VCaP (cell line): Measurements from ENCODE around the gene TMEM147.

Experiments
- H3K27ac ChIP-seq: fragments of 450-650 bp; 2 replicates; pipeline ENCODE4 v1.5.1; 2017
- TF ChIP-seq, protein P1 (sequence below): fragments of 450-650 bp; conservative IDR thresholded peaks from 2 replicates; pipeline ENCODE4 v1.5.1; 2017; ENCODE audit warnings: mild to moderate bottlenecking, moderate library complexity

The TMEM147 gene

DNA sequence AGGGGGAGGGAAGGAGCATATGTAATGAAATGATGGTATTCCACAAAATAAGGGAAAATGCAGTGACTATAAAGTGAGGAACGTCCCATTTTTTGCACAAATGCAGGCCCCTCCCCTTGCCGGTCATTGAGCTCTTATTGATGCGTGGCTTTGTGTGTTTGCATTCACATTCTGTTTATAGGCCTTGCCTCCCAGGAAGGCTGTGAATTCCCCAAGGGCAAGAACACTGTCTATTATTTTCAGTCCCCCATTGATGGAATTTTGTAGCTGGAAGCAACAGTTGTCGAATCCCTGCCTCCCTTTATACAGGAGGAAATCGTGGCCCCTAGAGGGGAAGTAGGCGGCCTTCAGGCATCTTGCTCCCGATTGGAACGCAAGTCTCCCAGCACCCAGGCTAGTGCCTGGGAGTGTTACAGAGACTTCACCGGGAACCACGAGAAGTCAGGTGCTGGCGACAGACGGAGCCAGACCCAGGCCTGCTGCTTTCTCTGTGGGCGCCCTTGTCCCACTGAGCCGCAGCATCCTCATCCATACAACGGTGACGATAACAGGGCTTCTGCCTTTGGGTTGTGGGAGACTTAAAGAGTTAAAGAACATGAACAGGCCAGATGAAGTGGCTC, 24.2 kb upstream of the TMEM147 start:
- TF ChIP-seq, protein P1, sequence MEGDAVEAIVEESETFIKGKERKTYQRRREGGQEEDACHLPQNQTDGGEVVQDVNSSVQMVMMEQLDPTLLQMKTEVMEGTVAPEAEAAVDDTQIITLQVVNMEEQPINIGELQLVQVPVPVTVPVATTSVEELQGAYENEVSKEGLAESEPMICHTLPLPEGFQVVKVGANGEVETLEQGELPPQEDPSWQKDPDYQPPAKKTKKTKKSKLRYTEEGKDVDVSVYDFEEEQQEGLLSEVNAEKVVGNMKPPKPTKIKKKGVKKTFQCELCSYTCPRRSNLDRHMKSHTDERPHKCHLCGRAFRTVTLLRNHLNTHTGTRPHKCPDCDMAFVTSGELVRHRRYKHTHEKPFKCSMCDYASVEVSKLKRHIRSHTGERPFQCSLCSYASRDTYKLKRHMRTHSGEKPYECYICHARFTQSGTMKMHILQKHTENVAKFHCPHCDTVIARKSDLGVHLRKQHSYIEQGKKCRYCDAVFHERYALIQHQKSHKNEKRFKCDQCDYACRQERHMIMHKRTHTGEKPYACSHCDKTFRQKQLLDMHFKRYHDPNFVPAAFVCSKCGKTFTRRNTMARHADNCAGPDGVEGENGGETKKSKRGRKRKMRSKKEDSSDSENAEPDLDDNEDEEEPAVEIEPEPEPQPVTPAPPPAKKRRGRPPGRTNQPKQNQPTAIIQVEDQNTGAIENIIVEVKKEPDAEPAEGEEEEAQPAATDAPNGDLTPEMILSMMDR, result no peak

GRCh38 chr19:35522745-35523327, 22.6 kb upstream of the TMEM147 start:
- no peak overlapping the region for H3K27ac ChIP-seq
- TF ChIP-seq, protein P1, result no peak

More for the DNA sequence above, 24.2 kb upstream of the TMEM147 start:
- no peak overlapping the region for H3K27ac ChIP-seq

DNA sequence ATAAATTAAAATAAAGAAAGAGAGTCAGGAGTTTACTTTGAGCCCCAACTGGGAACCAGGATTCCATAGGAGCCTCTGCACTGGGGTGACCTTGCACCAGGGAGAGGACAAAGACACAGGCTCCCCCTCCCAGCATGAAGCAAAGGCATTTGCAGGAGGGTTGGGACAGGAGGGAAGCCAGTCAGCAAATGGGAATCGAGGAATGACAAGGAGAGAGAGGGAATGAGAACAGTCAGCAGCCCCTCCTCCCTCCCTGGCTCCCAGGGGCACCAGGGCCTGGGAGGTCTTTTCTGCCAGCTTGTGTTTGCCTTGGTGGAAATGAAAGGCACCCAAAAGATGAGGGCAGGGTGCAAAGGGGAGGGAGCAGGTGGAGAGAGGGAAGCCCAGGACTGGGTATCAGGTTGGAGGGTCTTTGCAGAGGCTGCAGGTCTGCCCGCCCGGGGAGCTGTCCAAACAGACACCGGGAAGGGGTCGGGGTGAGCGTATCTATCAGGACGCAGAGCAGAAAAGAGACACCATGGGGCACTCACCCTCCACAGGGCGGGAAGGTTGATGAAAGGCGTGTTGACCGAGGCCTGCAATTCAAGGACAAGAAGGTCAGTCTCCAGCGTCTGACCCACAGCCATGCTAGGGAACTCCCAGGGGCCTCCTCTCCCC, 21.1 kb upstream of the TMEM147 start:
- H3K27ac ChIP-seq, result no peak overlapping the region
- TF ChIP-seq, protein P1, result no peak

DNA sequence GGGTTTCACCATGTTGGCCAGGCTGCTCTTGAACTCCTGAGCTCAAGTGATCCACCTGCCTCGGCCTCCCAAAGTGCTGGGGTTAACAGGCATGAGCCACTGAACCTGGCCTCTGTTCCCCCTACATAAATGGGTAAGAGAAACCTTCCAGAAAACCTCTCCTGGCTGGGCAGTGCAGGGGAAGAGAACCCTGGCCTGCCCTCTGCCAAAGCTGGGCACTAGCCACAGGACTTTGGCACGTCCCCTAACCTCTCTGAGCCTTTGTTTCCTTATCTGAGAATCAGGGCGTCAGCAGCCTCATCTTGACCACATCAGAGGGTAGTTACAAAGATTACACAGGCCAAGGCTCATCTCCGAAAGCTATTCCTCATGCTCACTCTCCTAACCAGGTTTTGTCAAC, 19.6 kb upstream of the TMEM147 start:
- TF ChIP-seq, protein P1, result no peak
- no peak overlapping the region for H3K27ac ChIP-seq

- no peak within 1 kb of the TSS for H3K27ac ChIP-seq
- TF ChIP-seq, protein P1, result no peak
These were observed 17.0 kb upstream of the TMEM147 start, which contains the start of gene SBSN for GRCh38 chr19:35528218-35529038. Gene SBSN (minus strand): TSS chr19:35528311. CDS start chr19:35528281, 30 bp downstream.

DNA sequence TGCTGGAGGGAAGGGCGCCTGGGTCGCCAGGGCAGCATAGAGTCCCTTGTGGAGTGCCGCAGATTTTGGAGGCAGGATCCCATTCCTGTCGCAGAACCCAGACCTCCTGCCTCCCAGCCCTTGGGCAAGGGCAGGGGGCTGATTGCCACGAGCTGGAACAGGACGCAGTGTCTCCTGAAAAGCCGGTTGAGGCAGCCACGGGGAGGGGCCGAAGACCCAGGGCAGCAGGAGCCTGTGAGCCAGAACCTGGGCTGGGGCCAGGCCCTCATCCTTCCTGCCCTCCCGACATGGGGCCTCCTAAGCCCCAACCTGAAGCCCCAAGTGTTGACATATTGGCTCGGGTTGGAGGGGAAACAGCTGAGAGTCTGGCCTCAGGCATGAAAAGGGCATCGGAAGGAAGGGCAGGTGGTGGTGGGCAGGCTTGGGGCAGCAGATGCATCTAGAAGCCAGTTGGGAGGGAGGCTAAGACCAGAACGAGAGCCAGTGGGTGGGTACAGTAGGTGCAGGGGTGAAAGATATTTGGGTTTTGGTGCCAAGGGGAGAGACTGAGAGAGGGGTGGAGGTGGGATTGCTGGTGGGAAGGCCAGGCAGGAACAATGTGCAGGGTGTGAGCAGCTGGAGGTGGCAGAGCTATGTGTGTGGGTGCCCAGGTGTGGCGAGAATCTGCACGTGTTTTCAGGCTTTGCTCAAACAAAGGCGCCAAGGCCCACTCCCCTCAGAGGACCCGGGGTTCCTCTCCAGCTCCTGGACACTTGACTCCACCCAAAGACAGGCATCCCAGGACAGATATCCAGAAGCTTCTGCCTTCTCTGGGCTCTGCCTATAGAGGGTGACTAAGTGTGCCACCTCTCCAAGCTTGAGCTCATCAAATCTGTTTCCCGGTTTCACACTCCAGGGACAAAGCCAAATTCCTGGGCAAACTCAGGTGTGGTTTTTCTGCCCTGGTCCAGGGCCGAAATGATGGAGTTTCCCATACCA, 15.9 kb upstream of the TMEM147 start:
- TF ChIP-seq, protein P1, result no peak
- no peak overlapping the region for H3K27ac ChIP-seq
